Stimulated activated naive CD8-positive, alpha-beta T cell treated with anti-CD3 and anti-CD28 coated beads, Interleukin-15, Interleukin-2, amounts not matched to agents 100 U/mL and 50 U/mL, for 24 hours (primary cell): ENCODE results near the gene KRTAP4-7.
"Not testable (repeated sequence)": the region's sequence is repeated elsewhere in the genome, so short reads cannot be mapped to it uniquely, and the experiment has no call there.

ENCODE experiments used
- ATAC-seq: fragments of 150-1000 bp; cut with Tn5 transposase; one replicate; pipeline ENCODE4 v1.10.0; 2021
- DNase-seq: peaks from one replicate; pipeline ENCODE4 v3.0.0; 2021

KRTAP4-7 gene

DNA sequence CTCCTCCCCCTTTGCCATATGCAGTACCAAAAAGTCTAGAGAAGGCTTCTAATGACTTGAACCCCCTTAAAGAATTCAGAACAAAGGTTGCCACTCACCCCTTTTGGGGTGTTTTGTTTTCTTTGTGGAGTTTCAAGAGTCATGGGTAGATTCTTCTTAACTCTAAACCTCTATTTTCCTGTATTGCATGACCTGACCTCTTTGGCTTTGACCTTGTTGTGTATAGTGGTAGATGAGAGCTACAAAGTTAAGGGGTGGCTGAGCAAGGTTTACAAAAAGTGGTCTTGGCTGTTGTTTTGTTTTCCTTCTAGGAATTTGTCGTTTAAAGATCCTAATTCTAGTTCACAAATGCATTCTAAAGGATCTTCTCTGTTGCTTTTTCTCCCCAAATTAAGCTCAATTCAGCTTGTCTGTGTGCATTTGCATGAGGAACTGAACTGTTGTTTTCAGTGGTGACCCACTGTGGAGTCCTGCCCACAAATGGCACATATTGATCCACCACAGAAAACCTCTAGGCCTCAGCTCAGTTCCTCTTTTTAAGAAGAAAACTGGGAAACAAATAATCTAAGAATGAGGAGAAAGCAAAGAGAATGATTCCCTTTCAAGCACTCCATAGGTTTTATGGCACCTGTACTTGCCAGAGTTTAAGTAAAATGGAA, 24.9 kb downstream of the KRTAP4-7 start:
- DNase-seq, ATAC-seq: not testable (repeated sequence)

GRCh38 chr17:41111151-41111885, 27.4 kb downstream of the KRTAP4-7 start:
- ATAC-seq (no peak), DNase-seq (no peak)

DNA sequence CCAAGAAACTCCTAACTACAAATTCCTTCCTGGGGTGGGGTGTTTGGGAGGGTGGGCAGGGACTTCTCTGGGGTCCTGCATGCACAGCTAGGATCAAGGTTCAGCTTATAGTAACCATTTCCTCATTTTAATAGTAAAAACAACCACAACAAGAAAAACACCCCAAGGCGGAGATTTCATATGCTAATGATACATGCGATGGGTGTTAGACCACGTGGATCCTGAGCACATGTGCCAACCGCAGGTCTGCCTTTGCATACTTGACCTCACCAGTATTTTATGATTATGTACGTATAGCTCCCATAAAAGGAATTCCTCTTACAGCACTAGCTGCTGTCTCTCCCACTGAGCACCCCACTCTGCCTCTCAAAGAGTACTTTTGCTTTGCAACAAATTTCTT, 32.3 kb downstream of the KRTAP4-7 start:
- no peak for ATAC-seq
- no peak for DNase-seq

- not testable (repeated sequence) for DNase-seq, ATAC-seq
Measured at GRCh38 chr17:41117846-41118386, 34.0 kb downstream of the KRTAP4-7 start, which contains the start of gene KRTAP4-11. Gene KRTAP4-11, minus strand, starts transcription at chr17:41118373. Its CDS starts 58 bp downstream, at chr17:41118315.

DNA sequence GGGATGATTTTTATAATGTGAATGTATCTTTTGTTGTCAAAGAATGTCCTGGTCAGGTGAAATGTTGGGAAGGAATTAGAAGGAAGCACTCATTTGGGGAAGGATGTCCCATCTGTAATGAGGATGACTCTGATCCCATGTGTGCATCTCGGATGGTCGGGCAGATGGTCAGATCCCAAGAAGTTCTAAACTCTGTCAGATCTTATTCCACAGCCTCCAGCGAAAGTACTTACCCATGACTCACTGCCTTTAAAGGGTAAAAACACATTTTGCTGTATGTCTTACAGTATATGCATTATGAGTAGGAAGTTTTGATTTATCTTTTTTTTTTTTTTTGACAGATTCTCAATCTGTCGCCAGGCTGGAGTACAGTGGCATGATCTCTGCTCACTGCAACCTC, 34.8 kb downstream of the KRTAP4-7 start:
- no peak for ATAC-seq

DNA sequence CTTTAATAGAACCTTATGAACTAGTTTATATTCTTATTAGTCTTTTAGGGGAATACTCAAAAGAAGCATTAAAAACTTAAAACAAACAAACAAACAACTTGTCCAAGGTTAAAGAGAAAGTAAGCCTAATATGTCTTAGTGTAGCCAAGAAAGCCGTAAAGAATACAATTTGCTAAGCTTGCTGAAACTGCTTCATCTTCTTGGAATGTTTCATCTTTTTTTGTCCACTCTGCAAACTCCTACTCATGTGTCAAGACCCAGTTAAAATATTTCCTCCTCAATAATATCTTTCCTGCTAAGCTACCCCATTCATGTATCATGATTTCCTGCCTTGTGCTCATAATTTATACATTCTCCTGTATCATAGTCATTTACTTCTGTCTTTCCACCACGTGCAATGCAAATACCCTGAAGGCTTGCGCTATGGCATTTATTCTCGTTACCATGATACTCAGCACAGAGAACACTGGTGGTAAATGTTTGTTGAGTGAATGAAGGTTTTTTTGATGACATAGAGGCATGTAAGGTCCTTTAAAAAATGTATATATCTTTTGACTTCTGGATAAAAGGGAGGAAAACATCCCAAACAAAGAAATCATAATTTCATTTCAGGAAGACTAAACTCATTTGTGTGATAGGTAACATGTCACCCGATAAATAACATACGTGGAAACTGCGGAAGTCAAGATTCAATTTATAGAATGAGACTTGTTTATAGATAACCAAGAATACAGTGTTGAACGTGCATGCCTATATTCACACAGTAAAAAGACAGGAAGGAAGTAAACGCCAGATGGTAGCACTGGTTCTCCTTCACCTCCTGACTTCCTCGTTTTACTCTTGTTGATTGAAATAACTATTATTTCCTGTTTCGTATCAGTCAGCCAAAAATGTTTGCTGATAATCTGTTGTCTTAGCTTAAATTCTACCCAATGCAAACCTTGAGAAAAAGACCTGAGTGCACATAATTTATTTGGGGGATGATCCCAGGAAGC, 36.0 kb downstream of the KRTAP4-7 start:
- DNase-seq: not testable (repeated sequence)

More for the DNA sequence above, 34.8 kb downstream of the KRTAP4-7 start:
- no peak for DNase-seq

GRCh38 chr17:41121742-41122141, 37.8 kb downstream of the KRTAP4-7 start:
- ATAC-seq (no peak), DNase-seq (no peak)

More for the DNA sequence above, 36.0 kb downstream of the KRTAP4-7 start:
- ATAC-seq: not testable (repeated sequence)

DNA sequence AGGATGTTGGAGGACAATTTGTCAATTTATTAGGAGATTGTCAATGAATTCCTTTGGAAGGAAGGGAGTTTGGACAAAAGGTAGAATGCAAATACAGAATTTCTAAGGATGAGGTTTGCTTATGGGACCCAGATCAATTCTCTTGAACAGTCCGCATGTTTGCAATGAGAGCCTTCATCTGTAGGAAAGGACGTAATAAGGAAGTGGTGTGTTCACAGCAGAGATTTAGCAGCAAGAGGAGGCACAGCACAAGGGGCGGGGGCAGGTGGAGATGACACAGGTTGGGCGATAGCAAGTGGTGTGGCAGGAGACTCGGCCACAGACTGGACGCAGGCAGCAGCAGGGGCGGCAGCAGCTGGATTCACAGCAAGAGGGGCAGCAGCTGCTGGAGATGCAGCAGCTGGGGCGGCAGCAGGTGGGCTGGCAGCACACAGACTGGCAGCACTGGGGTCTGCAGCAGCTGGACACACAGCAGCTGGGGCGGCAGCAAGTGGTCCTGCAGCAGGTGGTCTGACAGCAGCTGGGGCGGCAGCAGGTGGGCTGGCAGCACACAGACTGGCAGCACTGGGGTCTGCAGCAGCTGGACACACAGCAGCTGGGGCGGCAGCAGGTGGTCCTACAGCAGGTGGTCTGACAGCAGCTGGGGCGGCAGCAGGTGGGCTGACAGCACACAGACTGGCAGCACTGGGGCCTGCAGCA, 39.5 kb downstream of the KRTAP4-7 start:
- not testable (repeated sequence) for DNase-seq, ATAC-seq

- not testable (repeated sequence) for DNase-seq, ATAC-seq
Measured at GRCh38 chr17:41123991-41124371, 40.0 kb downstream of the KRTAP4-7 start, which contains the start of gene KRTAP4-12. Gene KRTAP4-12, minus strand, starts transcription at chr17:41124182. Its CDS starts 60 bp downstream, at chr17:41124122.

DNA sequence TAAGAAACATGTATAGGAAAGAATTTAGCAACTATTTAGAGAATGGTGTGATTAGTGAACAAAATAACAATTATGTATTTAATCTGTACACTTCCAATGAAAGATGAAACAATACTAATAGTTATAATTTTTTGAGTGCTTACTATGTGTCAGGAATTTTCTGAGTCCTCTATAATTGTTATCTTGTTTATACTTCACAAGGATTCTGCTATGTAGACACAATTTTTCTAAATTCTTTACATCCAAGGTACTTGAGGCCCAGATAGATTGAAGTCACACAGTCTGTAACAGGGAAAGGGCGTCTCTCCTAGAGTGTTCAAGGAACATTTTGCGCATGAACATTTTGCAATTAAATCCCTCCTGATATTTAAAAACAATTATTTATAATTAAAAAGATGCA, 41.1 kb downstream of the KRTAP4-7 start:
- ATAC-seq (no peak), DNase-seq (no peak)

- no peak for ATAC-seq
- DNase-seq: no peak
Measured at GRCh38 chr17:41126412-41126811, 42.5 kb downstream of the KRTAP4-7 start.

DNA sequence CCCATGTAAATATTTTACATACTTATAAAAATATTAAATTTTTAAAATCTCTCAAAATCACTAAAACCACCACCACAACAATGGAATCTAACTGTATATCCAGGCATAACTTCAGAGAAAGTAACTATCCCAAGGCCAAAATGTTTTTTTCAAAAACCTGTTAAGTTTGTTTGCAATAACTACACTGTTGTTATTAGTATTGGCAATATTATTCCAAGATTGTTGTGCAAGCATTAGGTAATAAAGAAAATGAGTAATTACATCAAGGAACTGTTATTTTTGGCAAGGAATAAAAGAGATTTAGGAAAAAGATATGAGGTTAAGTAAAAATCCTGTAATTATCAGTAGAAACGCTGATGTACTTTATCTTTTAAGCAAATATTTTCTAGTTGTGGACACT, 43.4 kb downstream of the KRTAP4-7 start:
- ATAC-seq: no peak
- no peak for DNase-seq

DNA sequence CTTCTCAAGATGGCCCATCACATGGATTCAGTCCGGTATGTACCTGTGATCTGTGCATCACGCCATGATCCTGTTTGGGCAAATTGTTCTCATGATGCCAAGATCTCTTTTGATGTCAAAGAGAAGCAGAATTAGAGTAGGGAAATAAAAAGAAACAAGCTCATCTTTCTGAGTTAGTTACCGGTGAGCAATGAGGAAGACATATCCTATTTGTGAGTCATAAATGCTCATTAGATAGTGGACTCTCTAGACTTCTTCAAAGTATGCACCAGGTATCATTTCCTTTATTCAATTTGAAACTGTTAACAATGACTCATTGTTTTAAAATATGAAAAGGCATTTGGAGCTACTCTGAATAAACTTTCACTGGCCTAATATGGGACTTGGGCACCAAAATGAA, 48.0 kb downstream of the KRTAP4-7 start:
- DNase-seq: no peak
- no peak for ATAC-seq

- no peak for DNase-seq
- ATAC-seq: no peak
Measured at GRCh38 chr17:41133880-41134735, 50.2 kb downstream of the KRTAP4-7 start.
